HCT116 (cell line): Measurements from ENCODE around the gene OSBPL10. TPM values are rescaled to one million over a fixed set of nuclear protein-coding genes. Genes with fewer than 3 reads are reported as not detected.

Source experiments
- ATAC-seq: fragments of 200-7000 bp; cut with Tn5 transposase; 2 replicates; pipeline ENCODE4 v1.9.1; 2020; ENCODE audit warnings: mild to moderate bottlenecking, moderate library complexity
- BruUV-seq: library from RNA; stranded (reverse); fragments of 400-500 nt; replicated peaks from 2 replicates; lab custom pipeline; 2021; lab: Mats Ljungman, UMichigan
- CTCF ChIA-PET: fragments of 300-600 bp; sonication (Branson Sonifier 250); formaldehyde crosslinking; loops from one replicate; lab custom pipeline; 2021; ENCODE audit warnings: antibody characterized with exemption; lab: Charles Lee
- POLR2A ChIA-PET: fragments of 300-600, 350-600 bp; sonication (Branson Sonifier 250); formaldehyde crosslinking; loops from one replicate; lab custom pipeline; 2021; ENCODE audit warnings: antibody characterized with exemption; lab: Charles Lee
- RAD21 ChIA-PET, 2 experiments: fragments of 300-600 bp; sonication (Branson Sonifier 250); formaldehyde crosslinking; loops; one replicate each; lab custom pipeline; 2023; ENCODE audit warnings: low total read pairs in 2 of 2; ENCODE audit not compliant: uncharacterized antibody in 2 of 2, unreplicated experiment in 2 of 2, low non-redundant PET in 1 of 2; lab: Charles Lee
- DNase-seq: peaks from one replicate; pipeline ENCODE4 v3.0.0-alpha.2; 2010; ENCODE audit warnings: low read depth, low spot score
- H2AFZ ChIP-seq: fragments of 200-600 bp; shearing (Covaris generic), sonication (generic); 2 replicates; pipeline ENCODE4 v1.6.1; 2017; ENCODE audit warnings: low read depth, mixed run types, mixed read lengths, antibody characterized with exemption, low read length; ENCODE audit not compliant: poor library complexity, severe bottlenecking
- H3K27ac ChIP-seq: 2 replicates; pipeline ENCODE4 v1.5.1; 2012; ENCODE audit warnings: low read depth, low read length
- H3K27me3 ChIP-seq: fragments of 200-600 bp; sonication (generic); 2 replicates; pipeline ENCODE4 v1.6.1; 2016; ENCODE audit warnings: mixed run types, low read length, mixed read lengths; ENCODE audit not compliant: insufficient read depth
- H3K36me3 ChIP-seq, 2 experiments: fragments of 200-500 bp in 1 of 2; fragments of 200-600 bp in 1 of 2; sonication (Bioruptor generic) in 1 of 2; sonication (generic) in 1 of 2; 2 replicates each; pipeline versions ENCODE4 v1.5.1 to v1.6.1; 2014 to 2016; ENCODE audit warnings: low read length in 2 of 2, inconsistent platforms in 1 of 2, mixed read lengths in 1 of 2, mixed run types in 1 of 2; ENCODE audit not compliant: insufficient read depth in 2 of 2, control insufficient read depth in 1 of 2
- H3K4me1 ChIP-seq, 2 experiments: fragments of 200-600 bp in 1 of 2; sonication (generic) in 1 of 2; 2 replicates each; pipeline versions ENCODE4 v1.5.1 to v1.6.1; 2012 to 2017; ENCODE audit warnings: low read length in 2 of 2, inconsistent platforms in 1 of 2, mild to moderate bottlenecking in 1 of 2, mixed read lengths in 1 of 2, mixed run types in 1 of 2, moderate library complexity in 1 of 2; ENCODE audit not compliant: insufficient read depth in 2 of 2, control insufficient read depth in 1 of 2
- H3K4me2 ChIP-seq: fragments of 200-600 bp; sonication (generic); 2 replicates; pipeline ENCODE4 v1.6.1; 2017; ENCODE audit warnings: mixed run types, low read length, mixed read lengths
- H3K4me3 ChIP-seq, 2 experiments: fragments of 200-600 bp in 1 of 2; sonication (generic) in 1 of 2; replicated peaks in 1 of 2; 2 replicates each; pipeline ENCODE4 v1.5.1; 2011 to 2016; ENCODE audit warnings: low read length in 2 of 2, control low read depth in 1 of 2, low read depth in 1 of 2, mild to moderate bottlenecking in 1 of 2, mixed read lengths in 1 of 2, mixed run types in 1 of 2
- H3K79me2 ChIP-seq: fragments of 200-600 bp; sonication (generic); 2 replicates; pipeline ENCODE4 v1.6.1; 2017; ENCODE audit warnings: mild to moderate bottlenecking, mixed run types, low read length, moderate library complexity, mixed read lengths; ENCODE audit not compliant: insufficient read depth
- H3K9ac ChIP-seq: fragments of 200-600 bp; sonication (generic); 2 replicates; pipeline ENCODE4 v1.6.1; 2016; ENCODE audit warnings: low read length, mixed read lengths
- H3K9me2 ChIP-seq: fragments of 200-600 bp; sonication (generic), shearing (Covaris generic); 2 replicates; pipeline ENCODE4 v1.6.1; 2017; ENCODE audit warnings: mixed run types, mild to moderate bottlenecking, moderate library complexity; ENCODE audit not compliant: insufficient read depth
- H3K9me3 ChIP-seq, 2 experiments: fragments of 200-500 bp in 1 of 2; fragments of 200-600 bp in 1 of 2; sonication (Bioruptor generic) in 1 of 2; sonication (generic) in 1 of 2; 2 replicates each; pipeline ENCODE4 v1.6.1; 2014 to 2017; ENCODE audit warnings: low read length in 2 of 2, mixed read lengths in 2 of 2, inconsistent platforms in 1 of 2, low read depth in 1 of 2, mild to moderate bottlenecking in 1 of 2, mixed run types in 1 of 2, moderate library complexity in 1 of 2; ENCODE audit not compliant: control insufficient read depth in 1 of 2, insufficient read depth in 1 of 2
- H4K20me1 ChIP-seq: fragments of 200-600 bp; sonication (generic), shearing (Covaris generic); 2 replicates; pipeline ENCODE4 v1.6.1; 2017; ENCODE audit warnings: mixed run types, mild to moderate bottlenecking, moderate library complexity; ENCODE audit not compliant: insufficient read depth
- CEBPB ChIP-seq: IDR thresholded peaks from 2 replicates; pipeline ENCODE4 v1.6.1; 2012; ENCODE audit warnings: low read depth
- EZH2 ChIP-seq: fragments of 200-600 bp; sonication (generic); IDR thresholded peaks from 2 replicates; pipeline ENCODE4 v1.6.1; 2017; ENCODE audit warnings: antibody characterized with exemption, mixed run types
- POLR2A ChIP-seq: IDR thresholded peaks from 2 replicates; pipeline ENCODE4 v1.7.0; 2011; ENCODE audit warnings: borderline replicate concordance; ENCODE audit not compliant: insufficient read depth, insufficient read length; ENCODE audit errors: extremely low read depth
- POLR2AphosphoS5 ChIP-seq: IDR thresholded peaks from 2 replicates; pipeline ENCODE4 v1.6.1; 2011; ENCODE audit warnings: mild to moderate bottlenecking, low read depth, low read length, moderate library complexity
- SP1 ChIP-seq: IDR thresholded peaks from 2 replicates; pipeline ENCODE4 v1.6.1; 2012; ENCODE audit warnings: low read depth
- TCF7L2 ChIP-seq: IDR thresholded peaks from 2 replicates; pipeline ENCODE4 v1.7.0; 2011; ENCODE audit warnings: borderline replicate concordance, inconsistent platforms; ENCODE audit not compliant: insufficient read depth, insufficient read length; ENCODE audit errors: extremely low read depth
- ZFX ChIP-seq: fragments of 450-650 bp; IDR thresholded peaks from 2 replicates; pipeline ENCODE4 v1.6.1; 2017
- ZNF274 ChIP-seq: fragments of 200-500 bp; sonication (Bioruptor generic); IDR thresholded peaks from 2 replicates; pipeline ENCODE4 v1.6.1; 2014; ENCODE audit warnings: mild to moderate bottlenecking, low read depth, low read length, inconsistent platforms
- intact Hi-C: fragments of 100-400 bp; cut with micrococcal nuclease; formaldehyde crosslinking; loops from 2 replicates; pipeline ENCODE4 v1.10.0; 2022
- total RNA-seq: library from RNA; stranded (reverse); gene quantifications from one replicate; pipeline ENCODE4 v1.2.1, GENCODE V29; 2021; ENCODE audit not compliant: unreplicated experiment
- TF ChIP-seq, protein P1 (sequence below): IDR thresholded peaks from 2 replicates; pipeline ENCODE4 v1.6.1; 2012; ENCODE audit warnings: low read depth
- TF ChIP-seq, protein P2 (sequence below), 3 experiments: fragments of 200-600 bp in 1 of 3; sonication (generic) in 1 of 3; IDR thresholded peaks in 2 of 3; conservative IDR thresholded peaks in 1 of 3; 2 replicates each; pipeline ENCODE4 v1.5.1; 2012 to 2017; ENCODE audit warnings: low read depth in 2 of 3, low read length in 2 of 3, antibody characterized with exemption in 1 of 3, borderline replicate concordance in 1 of 3, control low read depth in 1 of 3, mild to moderate bottlenecking in 1 of 3, mixed read lengths in 1 of 3, mixed run types in 1 of 3, moderate library complexity in 1 of 3; ENCODE audit not compliant: insufficient read depth in 1 of 3

OSBPL10 gene
- total RNA-seq, 1 experiment from 2014 or later = 25.8 TPM

DNA sequence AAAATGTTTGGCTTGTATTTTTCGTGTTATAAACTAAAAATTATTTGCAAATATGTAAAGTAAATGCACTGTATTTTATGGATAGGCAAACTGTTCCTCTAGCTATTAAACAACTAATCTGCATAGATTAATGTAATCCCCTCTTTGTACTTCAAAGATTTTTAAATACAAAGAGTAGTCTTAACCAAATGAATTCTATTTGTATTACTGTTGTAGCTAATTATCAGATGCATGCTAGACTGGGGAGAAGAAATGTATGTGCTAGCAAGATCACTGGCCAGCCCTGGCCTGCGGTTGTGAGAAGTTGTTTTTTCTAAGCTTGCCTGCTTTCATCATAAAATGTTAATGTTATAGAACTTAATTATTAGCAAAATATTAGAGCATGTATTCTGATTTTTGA, 355.7 kb downstream of the OSBPL10 start:
- no peaks in the 10 kb centered on the region for H3K79me2 ChIP-seq
- H3K27ac ChIP-seq = no peak overlapping the region
- H3K4me1 ChIP-seq = no peaks in the 10 kb centered on the region
- DNase-seq (no peak), ATAC-seq (no peak)
- H3K27me3 ChIP-seq = no peaks in the 10 kb centered on the region
- ChIA-PET CTCF (interaction anchor here (1.0 kb wide), 1 partner anchor 143 kb away, joined by 3 read pairs; no protein-coding TSS in a partner anchor), POLR2A (no interaction called here), RAD21 (no interaction called here)
- H3K9me2 ChIP-seq = no peaks in the 10 kb centered on the region
- no peak overlapping the region for H2AFZ ChIP-seq
- H4K20me1 ChIP-seq = peaks cover 12% of the 10 kb centered on the region; the same call in 1 of the 2 replicates
- intact Hi-C loops = no loop called here
- H3K4me3 ChIP-seq = no peak overlapping the region
- no peaks in the 10 kb centered on the region for H3K9me3 ChIP-seq
- no TSS peak for BruUV-seq
- no peak for TF ChIP-seq ZNF274
- TF ChIP-seq, protein P1, sequence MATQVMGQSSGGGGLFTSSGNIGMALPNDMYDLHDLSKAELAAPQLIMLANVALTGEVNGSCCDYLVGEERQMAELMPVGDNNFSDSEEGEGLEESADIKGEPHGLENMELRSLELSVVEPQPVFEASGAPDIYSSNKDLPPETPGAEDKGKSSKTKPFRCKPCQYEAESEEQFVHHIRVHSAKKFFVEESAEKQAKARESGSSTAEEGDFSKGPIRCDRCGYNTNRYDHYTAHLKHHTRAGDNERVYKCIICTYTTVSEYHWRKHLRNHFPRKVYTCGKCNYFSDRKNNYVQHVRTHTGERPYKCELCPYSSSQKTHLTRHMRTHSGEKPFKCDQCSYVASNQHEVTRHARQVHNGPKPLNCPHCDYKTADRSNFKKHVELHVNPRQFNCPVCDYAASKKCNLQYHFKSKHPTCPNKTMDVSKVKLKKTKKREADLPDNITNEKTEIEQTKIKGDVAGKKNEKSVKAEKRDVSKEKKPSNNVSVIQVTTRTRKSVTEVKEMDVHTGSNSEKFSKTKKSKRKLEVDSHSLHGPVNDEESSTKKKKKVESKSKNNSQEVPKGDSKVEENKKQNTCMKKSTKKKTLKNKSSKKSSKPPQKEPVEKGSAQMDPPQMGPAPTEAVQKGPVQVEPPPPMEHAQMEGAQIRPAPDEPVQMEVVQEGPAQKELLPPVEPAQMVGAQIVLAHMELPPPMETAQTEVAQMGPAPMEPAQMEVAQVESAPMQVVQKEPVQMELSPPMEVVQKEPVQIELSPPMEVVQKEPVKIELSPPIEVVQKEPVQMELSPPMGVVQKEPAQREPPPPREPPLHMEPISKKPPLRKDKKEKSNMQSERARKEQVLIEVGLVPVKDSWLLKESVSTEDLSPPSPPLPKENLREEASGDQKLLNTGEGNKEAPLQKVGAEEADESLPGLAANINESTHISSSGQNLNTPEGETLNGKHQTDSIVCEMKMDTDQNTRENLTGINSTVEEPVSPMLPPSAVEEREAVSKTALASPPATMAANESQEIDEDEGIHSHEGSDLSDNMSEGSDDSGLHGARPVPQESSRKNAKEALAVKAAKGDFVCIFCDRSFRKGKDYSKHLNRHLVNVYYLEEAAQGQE = no peak
- TF ChIP-seq, protein P2, sequence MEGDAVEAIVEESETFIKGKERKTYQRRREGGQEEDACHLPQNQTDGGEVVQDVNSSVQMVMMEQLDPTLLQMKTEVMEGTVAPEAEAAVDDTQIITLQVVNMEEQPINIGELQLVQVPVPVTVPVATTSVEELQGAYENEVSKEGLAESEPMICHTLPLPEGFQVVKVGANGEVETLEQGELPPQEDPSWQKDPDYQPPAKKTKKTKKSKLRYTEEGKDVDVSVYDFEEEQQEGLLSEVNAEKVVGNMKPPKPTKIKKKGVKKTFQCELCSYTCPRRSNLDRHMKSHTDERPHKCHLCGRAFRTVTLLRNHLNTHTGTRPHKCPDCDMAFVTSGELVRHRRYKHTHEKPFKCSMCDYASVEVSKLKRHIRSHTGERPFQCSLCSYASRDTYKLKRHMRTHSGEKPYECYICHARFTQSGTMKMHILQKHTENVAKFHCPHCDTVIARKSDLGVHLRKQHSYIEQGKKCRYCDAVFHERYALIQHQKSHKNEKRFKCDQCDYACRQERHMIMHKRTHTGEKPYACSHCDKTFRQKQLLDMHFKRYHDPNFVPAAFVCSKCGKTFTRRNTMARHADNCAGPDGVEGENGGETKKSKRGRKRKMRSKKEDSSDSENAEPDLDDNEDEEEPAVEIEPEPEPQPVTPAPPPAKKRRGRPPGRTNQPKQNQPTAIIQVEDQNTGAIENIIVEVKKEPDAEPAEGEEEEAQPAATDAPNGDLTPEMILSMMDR (IDR thresholded peaks at IDR 0.05 in 2 of 3, conservative IDR thresholded peaks at IDR 0.05 in 1 of 3; ENCODE audit: borderline replicate concordance in 1 of 3, insufficient read depth in 1 of 3, low read depth in 2 of 3, low read length in 2 of 3) = no peak
- no peak for TF ChIP-seq SP1
- TF ChIP-seq CEBPB = no peak
- TF ChIP-seq POLR2AphosphoS5 = no peak
- TF ChIP-seq POLR2A = no peak
- TF ChIP-seq TCF7L2 = no peak
- TF ChIP-seq EZH2 = no peak
- TF ChIP-seq ZFX = no peak
- no peak overlapping the region for H3K4me2 ChIP-seq
- H3K36me3 ChIP-seq = peaks cover 9 to 30% of the 10 kb centered on the region in 2 experiments; a peak in 3 of 4 replicates
- no peak overlapping the region for H3K9ac ChIP-seq
